PC-9 (cell line): Measurements from ENCODE around the gene ADIRF.

Experiments
- CTCF ChIP-seq: fragments of 200-600 bp; sonication (generic); conservative IDR thresholded peaks from 2 replicates; pipeline ENCODE4 v1.6.1; 2017; ENCODE audit warnings: mixed run types, antibody characterized with exemption, mild to moderate bottlenecking, moderate library complexity
- EZH2 ChIP-seq: fragments of 200-600 bp; sonication (generic); IDR thresholded peaks from 2 replicates; pipeline ENCODE4 v1.8.0; 2017; ENCODE audit warnings: antibody characterized with exemption, low read depth

- TF ChIP-seq CTCF (no peak), EZH2 (no peak)
Observed at GRCh38 chr10:86961481-86962091, 6.7 kb upstream of the ADIRF start.
